KG1 (cell line): ENCODE results near the gene OSBP2.
A peak's percentile ranks its signal among the peaks of the same experiment; 100 is the strongest.
"Not testable (repeated sequence)": the region's sequence is repeated elsewhere in the genome, so short reads cannot be mapped to it uniquely, and the experiment has no call there.

Source experiments
- DNase-seq: peaks from one replicate; lab custom pipeline; 2025; lab: John Stamatoyannopoulos, UW

The OSBP2 gene

GRCh38 chr22:30694640-30695350, at the start of gene OSBP2:
Gene OSBP2, plus strand, starts transcription at chr22:30694874. Its CDS starts 36 bp downstream, at chr22:30694910.
- DNase-seq = no peak

GRCh38 chr22:30646518-30647160, 48.0 kb upstream of the OSBP2 start:
- DNase-seq = no peak

DNA sequence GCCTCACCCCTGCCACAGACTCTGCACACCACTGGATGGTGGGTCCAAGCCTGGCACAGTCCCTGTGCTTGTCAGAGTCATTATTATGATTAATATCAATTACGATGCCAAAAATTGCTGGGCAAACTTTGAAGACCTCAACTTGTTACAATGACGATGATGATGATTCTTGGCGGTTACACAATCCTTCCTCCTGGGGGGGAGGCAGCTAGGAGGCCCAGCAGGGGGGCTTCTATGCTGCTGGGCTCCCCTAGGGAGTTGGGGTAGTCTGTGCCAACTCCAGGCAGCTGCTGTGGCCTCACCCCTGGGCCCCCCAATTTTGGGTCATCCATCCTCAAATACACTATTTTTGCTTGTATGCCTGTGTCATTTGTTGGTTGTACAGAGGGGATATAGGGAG, 47.1 kb upstream of the OSBP2 start:
- no peak for DNase-seq

GRCh38 chr22:30648825-30649224, 45.8 kb upstream of the OSBP2 start:
- DNase-seq = no peak

GRCh38 chr22:30649430-30650007, 45.2 kb upstream of the OSBP2 start:
- no peak for DNase-seq

DNA sequence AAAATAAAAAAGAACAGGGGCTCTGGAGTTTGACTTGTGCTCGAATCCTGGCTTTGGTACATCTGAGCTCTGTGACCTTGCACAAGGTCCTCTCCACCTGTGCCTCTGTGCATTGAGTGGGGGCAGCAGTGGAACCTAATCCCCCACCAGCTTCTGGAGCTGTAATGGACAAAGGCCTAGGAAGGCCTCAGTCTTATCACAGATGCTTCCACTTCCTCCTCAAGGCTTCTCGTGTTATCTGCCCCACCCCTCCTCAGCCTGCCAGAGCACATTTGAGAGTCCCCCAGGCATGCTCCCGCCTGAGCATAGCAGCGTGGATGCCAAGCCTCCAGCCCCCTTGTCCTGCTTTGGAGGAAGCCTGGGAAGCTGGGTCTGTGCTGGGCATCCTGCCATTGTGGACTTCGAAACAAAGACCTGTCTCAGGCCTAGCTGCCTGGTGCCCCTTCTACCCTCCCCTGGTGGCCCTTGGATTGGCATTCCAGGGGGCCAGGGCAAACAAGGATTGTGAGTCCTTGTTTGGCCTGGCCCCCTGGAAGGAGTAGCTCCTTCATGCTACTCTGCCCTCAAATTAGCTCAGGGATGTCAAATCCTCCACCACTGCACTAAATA, 44.1 kb upstream of the OSBP2 start:
- DNase-seq = no peak

GRCh38 chr22:30652852-30653251, 41.8 kb upstream of the OSBP2 start:
- DNase-seq = no peak

DNA sequence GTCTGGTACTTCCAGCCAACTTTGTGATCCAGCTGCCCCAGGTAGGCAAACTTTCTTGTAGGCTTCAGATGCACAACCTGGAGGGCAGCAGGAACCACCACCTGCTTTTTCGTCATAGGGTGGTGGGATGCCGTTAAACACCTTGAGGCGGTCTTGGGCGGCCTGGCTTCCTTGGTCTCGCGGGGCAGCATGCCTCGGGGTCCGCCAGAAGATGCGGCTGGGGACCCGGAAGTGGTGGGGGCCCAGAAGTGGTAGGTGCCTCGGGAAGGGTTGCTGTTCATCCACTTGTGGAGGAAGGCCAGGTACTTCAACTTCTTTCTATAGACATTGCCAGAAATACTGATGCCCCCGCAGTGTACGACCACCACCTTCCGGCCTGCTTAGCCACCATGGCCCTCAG, 40.3 kb upstream of the OSBP2 start:
- no peak for DNase-seq

GRCh38 chr22:30655532-30655931, 39.1 kb upstream of the OSBP2 start:
- no peak for DNase-seq

GRCh38 chr22:30662040-30662439, 32.6 kb upstream of the OSBP2 start:
- no peak for DNase-seq

- no peak for DNase-seq
Observed at GRCh38 chr22:30664798-30665197, 29.9 kb upstream of the OSBP2 start.

- no peak for DNase-seq
Observed at GRCh38 chr22:30665266-30665665, 29.4 kb upstream of the OSBP2 start.

GRCh38 chr22:30665786-30666185, 28.9 kb upstream of the OSBP2 start:
- no peak for DNase-seq

DNA sequence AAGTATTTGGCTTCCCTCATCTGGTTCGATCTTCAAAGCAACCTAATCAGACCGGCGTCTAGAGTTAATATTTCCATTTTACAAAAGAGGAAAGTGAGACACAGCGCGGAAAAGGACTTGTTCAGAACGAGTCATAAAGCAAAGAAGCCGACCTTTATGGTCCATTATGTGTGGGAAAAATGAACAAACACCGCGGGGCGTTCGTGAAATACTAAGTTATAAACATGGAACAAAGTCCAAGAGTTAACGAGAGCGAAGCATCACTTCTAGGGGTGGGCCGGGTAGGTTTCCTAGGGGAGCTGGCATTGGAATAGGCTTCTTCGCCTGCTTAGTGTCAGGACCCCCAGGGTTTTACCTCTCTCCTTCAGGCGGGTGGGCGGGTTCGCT, 27.6 kb upstream of the OSBP2 start:
- no peak for DNase-seq

GRCh38 chr22:30667494-30668385, 26.9 kb upstream of the OSBP2 start, which contains the start of gene DUSP18:
Gene DUSP18, minus strand, starts transcription at chr22:30667875. Its CDS starts 3,872 bp downstream, at chr22:30664003.
- peak; percentile 75 for DNase-seq

DNA sequence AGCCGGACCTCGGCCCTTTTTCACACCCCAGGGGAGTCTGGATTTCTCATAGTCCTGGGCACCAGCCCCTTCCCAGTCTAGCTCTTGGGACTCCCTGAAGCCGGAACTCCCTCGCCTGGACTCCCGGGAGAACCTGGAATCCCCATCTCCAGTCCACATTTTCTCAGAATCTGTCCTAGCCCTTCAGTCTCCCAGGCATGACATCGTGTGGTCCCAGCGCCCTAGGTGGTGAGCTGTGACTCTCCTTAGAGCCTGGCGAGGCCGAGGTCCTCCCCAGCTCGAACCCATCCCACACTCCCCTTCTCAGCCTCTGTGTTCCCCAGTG, 26.3 kb upstream of the OSBP2 start:
- no peak for DNase-seq

- no peak for DNase-seq
Observed at GRCh38 chr22:30671071-30671470, 23.6 kb upstream of the OSBP2 start.

DNA sequence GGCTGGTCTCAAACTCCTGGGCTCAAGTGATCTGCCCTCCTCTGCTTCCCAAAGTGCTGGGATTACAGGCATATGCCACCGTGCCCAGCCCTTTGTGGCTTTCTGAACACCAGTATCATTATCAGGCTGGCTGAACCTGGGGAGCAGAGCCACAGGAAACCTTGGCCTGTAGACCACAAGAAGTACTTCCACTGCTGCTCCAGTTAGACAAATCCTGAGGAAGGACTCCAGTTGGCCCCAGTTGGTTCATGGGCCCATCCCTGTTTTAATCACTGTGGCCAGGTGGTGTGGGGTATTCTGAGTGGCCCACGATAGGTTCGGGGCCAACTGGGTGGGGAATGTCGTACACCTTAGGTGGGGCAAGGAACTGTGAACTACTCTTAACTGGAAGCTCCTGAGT, 21.5 kb upstream of the OSBP2 start:
- DNase-seq = no peak

GRCh38 chr22:30674482-30674881, 20.2 kb upstream of the OSBP2 start:
- no peak for DNase-seq

DNA sequence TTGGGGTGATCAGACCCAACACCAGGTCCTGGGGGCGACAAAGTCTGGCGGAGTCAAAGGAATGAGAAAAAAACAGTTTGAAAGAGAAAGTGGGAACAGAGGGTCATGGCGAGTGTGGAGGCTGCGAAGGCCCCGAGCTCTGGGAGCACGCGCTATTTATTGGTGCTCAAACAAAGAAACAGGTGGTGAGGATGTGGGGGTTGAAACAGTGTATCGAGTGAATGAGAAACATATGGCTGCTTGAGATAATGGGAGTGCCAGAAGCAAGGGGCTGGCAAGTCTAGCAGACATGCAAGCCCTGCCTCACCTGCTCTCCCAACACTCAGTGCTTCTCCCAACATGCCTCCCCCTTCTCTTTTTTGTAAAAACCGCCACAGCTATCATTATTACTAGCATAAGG, 19.2 kb upstream of the OSBP2 start:
- no peak for DNase-seq

DNA sequence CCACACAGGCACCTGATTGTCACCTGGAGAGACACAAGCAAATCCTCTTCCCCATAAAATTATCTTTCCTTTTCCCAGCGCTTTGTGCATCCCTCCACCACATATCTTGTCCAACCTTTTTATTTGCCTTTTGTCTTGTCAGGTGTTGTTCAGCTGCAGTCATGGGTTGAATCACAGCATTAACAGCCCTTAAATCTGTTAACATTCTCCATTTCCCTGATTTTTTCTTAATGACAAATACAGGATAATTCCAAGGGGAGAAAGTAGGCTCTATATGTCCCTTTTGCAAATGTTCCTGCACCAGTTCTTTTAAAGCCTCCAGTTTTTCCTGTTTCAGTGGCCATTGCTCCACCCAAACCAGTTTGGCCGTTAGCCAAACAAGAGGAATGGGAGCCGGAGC, 18.1 kb upstream of the OSBP2 start:
- DNase-seq = not testable (repeated sequence)
